ENCODE measurements around the gene LAGE3.
A peak's percentile ranks its signal among the peaks of the same experiment; 100 is the strongest.

Gene LAGE3

DNA sequence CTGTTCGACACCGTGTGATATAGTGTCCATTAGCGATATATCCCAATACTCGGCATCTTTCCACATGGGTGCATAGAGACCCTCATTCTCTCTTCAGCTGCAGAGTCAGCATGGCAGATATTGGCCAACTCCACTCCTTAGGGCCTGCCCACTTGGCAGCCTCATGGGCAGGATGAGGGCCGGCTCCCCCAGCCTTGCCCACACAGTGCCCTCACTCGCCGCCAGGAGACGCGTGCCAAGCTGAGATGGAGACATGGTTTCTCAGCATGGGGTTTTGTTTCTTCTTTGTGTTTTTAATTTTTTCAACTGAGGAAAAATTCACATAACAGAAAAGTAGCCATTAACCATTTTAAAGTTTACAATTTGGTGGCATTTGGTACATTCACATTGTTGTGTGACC lies 26.3 kb downstream of the LAGE3 start:
- DNase-seq = no peak

DNA sequence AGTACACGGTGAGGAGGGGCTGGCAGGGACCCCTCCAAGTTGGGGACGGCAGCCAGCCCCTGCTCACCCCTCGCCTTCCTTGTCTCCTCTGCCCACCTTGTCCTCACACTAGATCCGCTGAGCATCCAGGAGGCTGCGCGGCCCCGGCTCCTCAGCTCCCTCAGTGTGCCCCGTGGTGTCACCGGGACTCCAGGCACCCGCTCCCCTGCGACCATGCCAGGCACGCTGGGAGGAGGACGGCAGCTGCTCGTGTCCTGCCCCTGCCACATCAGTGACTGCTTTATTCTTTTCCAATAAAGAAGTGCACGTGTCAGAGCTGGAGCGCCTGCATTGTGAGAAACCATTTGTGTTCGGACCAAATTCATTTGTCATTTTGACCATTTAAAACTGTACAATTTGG lies 28.8 kb downstream of the LAGE3 start:
- DNase-seq = no peak

GRCh38 chrX:154449618-154450017 lies 29.5 kb downstream of the LAGE3 start:
- DNase-seq = no peak

DNA sequence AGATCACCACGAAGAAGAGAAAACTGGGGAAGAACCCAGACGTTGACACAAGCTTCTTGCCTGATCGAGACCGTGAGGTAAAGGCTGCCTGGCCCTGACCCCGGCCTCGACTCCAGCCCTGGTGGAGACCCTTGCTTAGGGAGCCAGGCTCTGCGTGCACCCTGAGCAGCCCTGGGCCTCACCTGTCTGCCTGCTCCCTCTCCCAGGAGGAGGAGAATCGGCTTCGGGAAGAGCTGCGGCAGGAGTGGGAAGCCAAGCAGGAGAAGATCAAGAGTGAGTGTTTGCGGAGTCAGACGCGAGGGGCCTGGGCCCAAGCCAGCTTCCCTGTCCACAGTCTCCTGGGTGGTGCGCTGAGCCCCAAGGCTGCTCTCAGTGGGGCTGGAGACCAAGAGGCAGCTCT lies 30.6 kb downstream of the LAGE3 start:
- no peak for DNase-seq

GRCh38 chrX:154446430-154446829 lies 32.7 kb downstream of the LAGE3 start:
- DNase-seq = no peak

DNA sequence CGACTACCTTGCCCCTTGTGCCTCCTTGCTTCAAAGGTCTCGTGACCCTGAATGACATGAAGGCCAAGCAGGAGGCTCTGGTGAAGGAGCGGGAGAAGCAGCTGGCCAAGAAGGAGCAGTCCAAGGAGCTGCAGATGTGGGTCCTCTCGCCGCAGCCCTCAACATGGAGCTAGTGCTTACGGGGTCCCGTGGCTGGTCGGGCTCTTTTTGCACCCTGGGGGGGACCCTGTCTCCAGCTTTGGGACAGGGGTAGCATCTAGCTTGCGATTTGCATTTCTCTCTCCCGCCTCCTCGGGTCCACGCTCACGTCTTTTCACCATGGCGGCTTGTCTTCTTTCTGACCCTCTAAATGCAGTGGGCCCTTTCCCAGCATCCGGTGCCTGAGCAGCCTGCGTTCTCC lies 33.3 kb downstream of the LAGE3 start:
- no peak for DNase-seq

GRCh38 chrX:154444755-154445246 lies 34.3 kb downstream of the LAGE3 start:
- DNase-seq = no peak

- peak; percentile 22 for DNase-seq
These were observed 34.9 kb downstream of the LAGE3 start, which contains the start of gene FAM50A for GRCh38 chrX:154443992-154444754. FAM50A (plus strand) TSS chrX:154444141; CDS start chrX:154444236, 95 bp downstream.

DNA sequence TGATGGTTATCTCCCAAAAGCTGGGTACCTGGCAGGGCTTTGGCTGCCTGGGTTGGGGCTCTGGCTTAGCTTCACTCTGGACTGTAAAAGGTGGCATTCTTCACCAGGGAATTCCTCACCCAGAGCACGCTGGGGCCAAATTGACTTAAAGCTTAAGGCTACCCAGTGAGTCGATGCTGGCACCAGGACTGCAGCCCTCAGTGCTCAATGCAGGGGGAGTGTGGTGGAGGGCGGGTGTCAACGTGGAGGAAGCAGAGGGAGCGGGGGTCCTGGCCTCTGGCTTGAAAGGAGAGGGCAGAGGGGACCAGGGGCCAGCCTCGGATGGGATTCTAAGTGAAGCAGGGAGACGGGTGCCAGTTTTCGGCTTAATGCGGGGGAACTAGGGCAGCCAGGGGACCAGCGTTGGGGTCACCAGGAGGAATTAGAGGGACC lies 35.6 kb downstream of the LAGE3 start:
- no peak for DNase-seq

- DNase-seq = no peak
These were observed 36.9 kb downstream of the LAGE3 start for GRCh38 chrX:154441984-154442707.

DNA sequence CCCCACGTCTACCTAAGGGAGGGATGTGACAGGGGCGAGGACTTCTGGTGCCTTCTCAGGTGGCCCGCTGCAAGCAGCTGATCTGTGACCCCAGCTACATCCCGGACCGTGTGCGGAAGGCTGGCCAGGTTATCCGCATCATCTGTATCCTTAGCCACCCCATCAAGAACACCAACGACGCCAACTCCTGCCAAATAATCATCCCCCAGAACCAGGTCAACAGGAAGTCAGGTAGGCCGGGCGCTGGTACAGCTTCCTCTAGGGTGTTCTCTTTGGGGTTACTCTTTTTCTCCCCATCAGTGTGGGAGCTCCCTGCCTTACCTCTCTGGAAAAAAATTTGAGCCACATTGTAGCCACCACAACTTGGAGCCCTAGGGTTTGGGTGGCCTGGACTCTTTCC lies 37.5 kb downstream of the LAGE3 start:
- no peak for DNase-seq

DNA sequence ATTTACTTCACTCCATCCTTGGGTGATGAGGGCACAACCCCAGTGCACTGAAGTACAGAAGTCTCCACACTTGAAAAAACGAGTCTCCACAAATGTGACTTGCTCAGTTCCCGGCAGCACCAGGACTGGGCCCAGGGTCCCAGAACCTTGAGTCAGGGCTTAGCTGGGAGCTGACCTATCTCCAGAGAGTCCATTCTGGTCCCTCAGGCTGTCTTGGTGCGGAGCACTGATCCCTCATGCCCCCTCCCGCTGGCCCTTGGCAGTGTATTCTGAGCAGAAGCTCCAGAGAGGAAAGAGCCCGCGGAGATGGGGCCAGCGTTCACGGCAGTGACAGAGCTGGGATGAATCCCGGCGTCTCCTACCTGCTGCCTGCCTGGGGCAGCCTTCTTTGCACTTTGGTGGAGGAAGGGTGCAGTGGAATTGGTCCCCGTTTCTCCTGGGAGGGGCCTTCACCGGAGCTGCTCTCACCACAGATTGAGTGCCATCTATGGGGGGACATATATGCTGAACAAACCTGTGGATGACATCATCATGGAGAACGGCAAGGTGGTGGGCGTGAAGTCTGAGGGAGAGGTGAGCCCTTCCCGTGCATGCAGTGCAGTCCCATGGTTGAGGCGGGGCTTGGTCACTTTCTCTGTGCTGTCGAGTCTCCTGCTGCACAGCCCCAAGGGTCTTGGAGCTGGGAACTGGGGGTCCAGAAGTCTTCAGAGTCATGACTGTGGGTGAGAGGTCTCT lies 38.3 kb downstream of the LAGE3 start:
- no peak for DNase-seq

DNA sequence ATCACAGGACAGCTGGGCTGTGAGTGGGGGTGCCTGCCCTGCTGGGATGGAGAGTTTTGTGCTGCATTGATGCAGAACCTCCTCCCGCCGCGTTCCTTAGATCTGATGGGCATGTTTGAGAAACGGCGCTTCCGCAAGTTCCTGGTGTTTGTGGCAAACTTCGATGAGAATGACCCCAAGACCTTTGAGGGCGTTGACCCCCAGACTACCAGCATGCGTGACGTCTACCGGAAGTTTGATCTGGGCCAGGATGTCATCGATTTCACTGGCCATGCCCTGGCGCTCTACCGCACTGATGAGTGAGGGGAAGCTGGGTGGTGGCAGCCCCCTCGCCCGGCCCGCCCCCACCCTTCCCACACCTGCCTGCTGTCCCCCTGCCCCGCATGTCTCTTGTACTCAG lies 39.2 kb downstream of the LAGE3 start:
- no peak for DNase-seq

GRCh38 chrX:154437971-154438893 lies 40.8 kb downstream of the LAGE3 start:
- DNase-seq = no peak

DNA sequence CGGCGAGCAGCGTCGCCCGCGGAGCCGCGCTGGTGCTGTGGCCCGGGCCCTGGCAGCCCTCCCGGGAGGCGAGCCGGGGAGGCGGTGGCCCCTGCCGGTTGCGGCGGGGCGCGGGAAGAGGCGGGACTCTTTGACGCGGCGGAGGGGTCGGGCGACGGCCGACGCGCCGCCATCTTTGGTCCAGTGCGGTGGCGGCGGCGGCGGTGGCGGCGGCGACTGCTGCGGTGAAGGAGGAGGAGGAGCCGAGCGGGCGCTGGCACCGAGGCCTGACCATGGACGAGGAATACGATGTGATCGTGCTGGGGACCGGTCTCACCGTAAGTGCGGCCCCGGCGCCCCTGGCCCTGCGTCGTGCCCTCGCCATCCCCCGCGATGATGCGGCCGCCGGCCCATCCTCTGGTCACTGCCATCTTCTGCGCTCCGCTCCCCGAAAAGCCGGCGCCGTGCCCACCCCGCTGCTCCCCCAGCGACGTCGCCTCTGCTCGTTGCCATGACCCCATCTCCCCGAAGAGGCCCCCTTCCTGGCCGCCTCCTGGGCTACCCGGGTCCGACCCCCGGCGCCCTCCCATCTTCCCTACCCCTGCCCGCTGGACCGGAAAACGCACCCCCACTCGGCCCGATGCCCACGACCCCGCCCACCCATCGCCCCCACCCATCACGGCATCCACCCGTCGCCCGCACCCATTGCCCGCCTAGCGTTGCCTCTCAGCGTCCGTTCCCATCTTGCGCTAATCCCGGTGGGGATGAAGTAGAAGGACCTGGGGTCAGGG lies 41.9 kb downstream of the LAGE3 start, which contains the start of gene GDI1:
Gene GDI1, plus strand, starts transcription at position 172 of the 770 bp plus-strand sequence. Its CDS starts 101 bp downstream, at position 273.
- DNase-seq = no peak

- no peak for DNase-seq
These were observed 42.6 kb downstream of the LAGE3 start for GRCh38 chrX:154436374-154436982.

- DNase-seq = no peak
These were observed 43.8 kb downstream of the LAGE3 start for GRCh38 chrX:154435171-154435733.

- DNase-seq = no peak
These were observed 44.5 kb downstream of the LAGE3 start for GRCh38 chrX:154434394-154435168.

GRCh38 chrX:154433605-154434004 lies 45.5 kb downstream of the LAGE3 start:
- DNase-seq = no peak

DNA sequence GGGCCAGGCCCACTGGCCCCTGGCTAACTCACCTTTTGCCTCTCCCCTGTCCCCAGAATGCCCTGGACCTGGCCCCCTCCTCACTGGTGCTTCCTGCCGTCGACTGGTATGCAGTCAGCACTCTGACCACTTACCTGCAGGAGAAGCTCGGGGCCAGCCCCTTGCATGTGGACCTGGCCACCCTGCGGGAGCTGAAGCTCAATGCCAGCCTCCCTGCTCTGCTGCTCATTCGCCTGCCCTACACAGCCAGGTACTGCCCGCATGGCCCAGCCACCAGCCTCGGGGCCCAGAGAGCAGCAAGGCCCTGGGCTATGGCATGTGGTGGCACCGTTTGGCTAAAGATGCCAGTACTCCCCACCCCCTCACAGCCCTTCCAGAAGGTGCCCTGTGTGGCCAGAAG lies 46.9 kb downstream of the LAGE3 start:
- DNase-seq = no peak

Measured in DMS79 treated with DMSO at 0.1 percent for 48 hours (cell line).